ENCODE measurements around the gene NCF4.
A peak's percentile ranks its signal among the peaks of the same experiment; 100 is the strongest.

The NCF4 gene

DNA sequence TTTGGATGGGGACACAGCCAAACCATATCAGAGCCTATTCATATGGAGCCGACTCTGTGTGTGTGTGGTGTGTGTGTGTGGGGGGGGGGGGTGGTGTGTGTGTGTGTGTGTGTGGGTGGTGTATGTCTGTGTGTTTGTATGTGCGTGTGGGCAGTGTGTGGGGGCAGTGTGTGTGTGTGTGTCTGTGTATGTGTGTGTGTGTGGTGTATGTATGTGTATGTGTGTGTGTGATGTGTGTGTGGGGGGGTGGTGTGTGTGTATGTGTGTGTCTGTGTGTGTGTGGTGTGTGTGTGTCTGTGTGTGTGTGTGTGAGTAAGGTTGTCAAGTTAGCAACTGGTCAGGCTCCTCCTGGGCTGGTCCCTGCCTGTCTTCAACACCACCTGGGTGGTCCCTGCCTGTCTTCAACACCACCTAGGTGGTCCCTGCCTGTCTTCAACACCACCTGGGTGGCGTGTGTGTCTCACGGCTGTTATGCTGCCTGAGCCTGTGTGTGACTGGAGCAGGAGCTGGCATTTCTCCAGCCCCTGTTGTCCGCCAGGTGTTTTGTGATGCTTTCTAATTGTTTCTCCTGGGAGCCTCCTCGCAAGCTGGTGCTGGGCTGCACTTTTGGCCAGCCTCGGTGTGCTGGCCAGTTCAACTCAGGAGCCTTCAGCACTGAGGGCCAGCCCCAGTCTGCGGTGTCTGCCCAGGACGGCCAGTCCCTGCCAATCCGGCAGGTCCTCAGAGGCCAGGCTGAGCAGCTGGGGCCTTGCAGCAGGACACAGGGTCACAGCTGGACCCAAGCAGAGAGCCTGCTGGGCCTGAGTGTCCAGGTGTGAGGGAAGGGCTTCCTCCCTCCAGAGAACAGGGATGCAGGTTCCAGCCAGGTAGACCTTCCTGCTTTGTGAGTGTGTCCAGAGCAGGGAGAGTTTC is 22.4 kb upstream of the NCF4 start:
- no peak for DNase-seq (ENCODE audit: low read depth in 3 of 3)

DNA sequence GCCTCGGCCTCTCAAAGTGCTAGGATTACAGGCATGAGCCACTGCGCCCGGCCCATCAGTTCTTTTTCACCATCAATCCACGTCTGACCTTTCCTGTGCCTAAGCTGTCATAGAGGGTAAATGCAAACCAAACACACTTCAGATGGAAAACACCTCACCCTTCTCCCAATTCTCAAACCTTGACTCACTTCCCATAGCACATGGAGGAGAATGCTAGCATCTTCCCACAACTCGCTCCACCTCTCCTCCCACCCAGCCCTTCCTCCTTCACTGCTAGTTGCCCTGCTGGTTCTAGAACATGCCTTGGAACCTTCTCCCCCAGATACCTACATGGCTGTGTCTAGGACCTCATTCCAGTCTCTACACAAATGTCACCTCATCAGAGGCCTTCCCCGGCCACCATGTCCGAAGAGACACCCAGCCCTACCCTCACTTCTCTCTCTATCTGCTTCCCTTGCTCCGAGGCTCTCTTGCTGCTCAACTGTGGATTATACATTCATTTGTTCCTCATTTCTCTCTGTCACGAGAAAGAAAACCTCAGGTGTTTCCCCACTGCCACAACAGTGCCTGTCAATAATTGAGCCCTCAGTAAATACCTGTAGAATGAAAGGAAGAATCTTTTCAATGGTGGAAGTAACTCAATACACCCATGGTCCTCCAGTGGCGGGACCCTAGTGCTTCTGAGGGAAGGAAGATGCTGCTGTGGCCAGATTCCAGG is 21.3 kb upstream of the NCF4 start:
- no peak for DNase-seq (ENCODE audit: low read depth in 3 of 3)

DNA sequence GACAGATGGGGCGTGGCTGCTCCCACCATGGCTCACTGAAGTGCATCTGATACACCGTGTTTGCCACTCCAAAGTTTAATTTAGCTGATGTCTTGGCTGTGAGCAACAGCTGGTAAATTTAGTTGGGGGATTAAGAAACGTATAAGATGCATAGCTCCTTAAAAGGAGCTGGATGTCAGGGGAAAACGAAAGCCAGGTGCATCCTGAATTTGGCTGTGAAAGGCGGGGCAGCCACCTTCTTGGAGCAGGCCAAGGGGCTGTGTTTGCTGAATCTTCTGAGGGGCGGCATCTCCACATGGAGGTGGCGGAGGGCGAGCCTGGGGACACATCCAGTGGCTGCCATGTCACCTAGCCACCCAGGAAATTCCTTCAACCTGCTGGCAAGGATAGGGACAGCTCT is 20.7 kb upstream of the NCF4 start:
- DNase-seq (ENCODE audit: low read depth in 3 of 3): no peak

DNA sequence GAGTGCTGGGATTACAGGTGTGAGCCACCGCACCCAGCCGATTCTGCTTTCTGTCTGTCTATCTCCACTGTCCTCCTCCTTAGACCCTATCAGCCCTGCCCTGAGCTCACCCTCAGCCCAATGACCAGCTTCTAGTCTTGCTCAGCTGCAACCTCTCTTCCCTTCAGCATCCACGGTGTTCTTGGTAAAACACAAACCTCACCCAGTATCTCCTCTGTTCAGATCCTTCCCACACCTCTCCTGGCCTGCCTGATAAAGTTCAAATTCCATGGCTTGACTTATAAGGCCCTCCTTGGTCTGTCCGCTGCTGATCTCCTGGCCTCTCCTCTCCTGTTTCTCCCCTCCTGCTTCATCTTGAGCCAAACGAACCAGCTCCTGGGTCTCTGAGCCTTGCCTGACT is 14.5 kb upstream of the NCF4 start:
- no peak for DNase-seq (ENCODE audit: low read depth in 3 of 3)

DNA sequence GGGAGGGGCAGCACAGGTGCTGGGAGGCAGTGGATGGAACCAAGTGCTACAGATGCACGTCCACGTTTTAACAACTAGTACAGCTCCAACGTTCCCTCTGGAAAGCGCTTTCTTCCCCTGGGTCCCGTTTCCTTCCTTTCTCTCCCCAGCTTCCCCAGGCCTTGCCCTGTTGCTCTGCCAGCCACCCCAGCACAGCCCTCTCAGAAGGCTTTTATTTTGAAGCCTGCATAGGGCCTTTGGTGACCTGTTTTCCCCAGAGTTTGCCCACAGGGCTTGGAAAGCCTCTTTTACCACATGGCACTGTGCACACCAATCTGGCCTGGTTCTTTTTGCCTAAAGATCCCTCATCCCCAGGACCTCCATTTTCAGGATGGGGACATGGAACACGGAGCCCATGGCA is 13.9 kb upstream of the NCF4 start:
- no peak for DNase-seq (ENCODE audit: low read depth in 3 of 3)

DNA sequence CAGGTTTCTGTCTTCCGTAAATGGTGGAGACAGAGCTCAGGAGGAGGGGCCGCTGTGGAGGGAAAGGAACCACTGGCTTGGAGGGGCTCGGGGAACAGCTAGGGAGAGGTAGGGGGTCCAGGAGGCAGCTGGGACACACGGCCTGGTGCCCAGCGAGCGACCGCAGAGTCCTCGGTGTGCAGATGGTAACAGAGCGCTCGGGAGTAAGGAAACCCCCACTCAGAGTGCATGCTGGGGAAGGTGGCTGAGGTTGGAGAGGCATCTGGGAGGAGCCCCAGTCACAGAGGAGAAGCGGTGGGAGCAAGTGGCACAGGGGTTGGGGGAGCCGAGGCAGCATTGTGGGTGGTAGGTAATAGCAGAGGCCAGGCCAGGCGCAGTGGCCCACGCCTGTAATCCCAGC is 10.8 kb upstream of the NCF4 start:
- DNase-seq (ENCODE audit: low read depth in 3 of 3): no peak

DNA sequence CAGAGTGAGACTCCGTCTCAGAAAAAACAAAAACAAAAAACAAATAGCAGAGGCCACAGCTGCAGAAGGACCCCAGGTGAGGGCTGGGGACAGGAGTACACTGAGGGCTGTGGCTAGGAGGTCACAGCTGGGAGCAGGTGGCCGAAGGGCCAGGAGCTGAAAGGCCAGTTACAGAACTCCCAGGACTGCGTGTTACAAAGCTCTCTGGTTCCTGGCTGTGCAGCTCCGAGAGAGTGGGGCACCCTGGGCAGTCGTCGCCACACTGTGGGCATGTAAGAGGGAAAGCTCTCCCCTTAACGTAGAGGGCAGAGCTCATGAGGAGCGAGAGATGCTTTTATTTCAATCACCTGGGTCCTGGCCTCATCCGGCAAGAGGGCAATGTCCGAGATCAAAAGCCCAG is 10.1 kb upstream of the NCF4 start:
- no peak for DNase-seq (ENCODE audit: low read depth in 3 of 3)

DNA sequence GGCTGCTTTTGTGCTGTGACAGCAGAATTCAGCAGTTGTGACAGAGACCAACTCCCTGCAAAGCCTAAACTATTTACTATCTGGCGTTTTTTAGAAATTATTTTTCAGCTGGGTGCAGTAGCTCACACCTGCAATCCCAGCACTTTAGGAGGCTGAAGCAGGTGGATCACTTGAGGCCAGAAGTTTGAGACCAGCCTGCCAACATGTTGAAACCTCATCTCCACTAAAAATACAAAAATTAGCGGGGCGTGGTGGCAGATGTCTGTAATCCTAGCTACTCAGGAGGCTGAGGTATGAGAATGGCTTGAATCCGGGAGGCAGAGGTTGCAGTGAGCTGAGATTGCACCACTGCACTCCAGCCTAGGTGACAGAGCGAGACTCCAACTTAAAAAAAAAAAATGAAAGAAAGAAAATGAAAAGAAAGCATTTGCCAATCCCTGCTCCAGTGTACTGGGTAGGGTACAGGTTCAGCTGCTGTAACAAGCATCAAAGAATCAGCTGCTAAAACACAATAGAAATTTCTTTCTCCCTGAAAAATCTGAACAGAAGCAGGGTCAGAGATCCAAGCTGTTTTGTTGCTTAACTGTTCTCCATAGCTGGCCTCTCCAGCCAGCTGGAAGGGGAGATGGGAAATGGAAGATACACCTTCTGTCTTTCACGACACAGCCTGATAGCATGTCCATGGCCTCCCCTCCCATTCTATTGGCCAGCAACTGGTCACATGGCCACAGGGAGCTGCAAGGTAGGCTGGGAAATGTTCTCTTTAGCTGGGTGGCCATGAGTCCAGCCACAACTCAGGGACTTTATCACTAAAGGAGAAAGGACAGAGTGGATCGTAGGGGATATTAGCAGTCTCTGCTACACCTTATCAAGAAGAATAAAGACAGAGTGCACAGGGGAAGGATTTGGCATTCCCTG is 8.5 kb upstream of the NCF4 start:
- no peak for DNase-seq (ENCODE audit: low read depth in 3 of 3)

DNA sequence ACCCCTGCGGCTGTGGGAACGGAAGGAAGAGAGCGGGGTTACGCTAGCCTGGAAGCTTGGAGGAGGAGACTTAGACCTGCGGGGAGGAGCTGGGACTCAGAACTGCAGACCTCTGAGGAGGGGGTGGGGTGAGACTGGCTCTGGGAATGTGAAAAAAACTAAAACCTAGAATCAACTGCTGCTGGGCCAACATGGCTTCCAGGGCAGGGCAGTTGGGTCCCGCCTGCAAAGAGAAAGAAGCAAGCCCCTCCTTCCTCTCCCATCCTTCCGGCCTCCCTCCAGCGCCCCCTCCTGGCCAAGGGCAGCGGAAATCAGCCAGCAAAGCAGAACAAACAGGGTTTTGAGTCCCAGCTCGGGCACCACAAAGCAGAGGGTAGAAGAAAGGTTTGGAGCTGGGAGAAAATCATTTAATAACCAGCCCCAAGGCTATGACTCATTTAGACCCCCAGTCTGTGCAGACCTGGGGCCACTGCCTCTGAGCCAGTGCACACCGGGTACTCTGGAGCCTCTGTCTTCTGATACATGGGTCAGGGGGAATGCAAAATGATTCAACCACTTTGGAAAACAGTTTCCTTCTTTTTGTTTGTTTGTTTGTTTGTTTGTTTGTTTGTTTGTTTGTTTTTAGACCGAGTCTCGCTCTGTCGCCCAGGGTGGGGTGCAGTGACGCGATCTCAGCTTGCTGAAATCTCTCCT is 7.3 kb upstream of the NCF4 start:
- DNase-seq (ENCODE audit: low read depth in 3 of 3): peak; percentile 85 to 93 (median 89)

DNA sequence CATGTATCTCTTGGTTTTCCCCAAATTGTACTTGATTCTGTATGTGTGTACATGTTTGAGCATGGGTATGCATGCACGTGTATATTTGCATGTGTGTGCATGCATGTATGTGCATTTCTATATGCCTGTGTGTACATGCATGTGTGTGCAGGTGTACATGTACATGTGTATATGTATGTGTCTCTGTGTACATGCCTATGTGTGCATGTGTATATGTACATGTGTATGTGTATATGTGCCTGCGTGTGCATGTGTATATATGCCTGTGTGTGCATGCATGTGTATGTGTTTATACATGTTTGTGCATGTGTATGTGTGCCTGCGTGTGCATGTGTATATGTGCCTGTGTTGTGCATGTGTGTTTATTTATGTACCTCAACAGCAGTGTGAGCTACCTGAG is 5.3 kb upstream of the NCF4 start:
- no peak for DNase-seq (ENCODE audit: low read depth in 3 of 3)

DNA sequence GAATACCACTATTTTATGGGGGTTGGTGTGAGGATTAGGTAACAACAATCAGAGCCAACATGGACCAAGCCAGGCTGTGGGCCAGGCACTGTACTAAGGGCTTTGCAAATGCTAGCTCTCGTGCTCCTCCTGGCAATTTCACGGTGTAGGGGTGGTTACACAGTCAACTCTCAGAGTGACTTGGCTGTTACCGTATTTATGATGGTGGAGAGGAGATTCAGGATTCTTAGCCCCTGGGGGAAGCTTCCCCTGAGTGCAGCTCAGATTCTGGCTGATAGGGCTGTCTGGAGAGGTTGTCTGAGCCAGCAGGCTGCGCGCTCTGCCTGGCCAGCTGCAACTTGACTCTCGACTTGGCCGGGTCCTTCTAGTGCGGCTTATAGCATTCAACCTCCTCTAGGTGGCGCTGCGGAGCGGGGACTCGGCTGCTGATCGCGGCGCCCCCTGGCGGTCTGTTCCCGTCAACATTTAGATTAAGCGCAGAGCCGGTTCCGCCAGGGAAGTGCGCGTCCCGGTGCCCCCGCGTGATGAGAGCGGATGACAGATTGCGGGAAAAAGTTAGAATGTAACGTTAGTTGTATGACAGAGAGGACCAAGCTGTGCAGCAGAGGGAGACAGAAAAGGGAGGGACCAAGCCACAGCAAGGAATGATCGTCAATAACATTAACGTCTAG is 4.5 kb upstream of the NCF4 start:
- peak; percentile 82 to 95 (median 93) for DNase-seq (ENCODE audit: low read depth in 3 of 3)

DNA sequence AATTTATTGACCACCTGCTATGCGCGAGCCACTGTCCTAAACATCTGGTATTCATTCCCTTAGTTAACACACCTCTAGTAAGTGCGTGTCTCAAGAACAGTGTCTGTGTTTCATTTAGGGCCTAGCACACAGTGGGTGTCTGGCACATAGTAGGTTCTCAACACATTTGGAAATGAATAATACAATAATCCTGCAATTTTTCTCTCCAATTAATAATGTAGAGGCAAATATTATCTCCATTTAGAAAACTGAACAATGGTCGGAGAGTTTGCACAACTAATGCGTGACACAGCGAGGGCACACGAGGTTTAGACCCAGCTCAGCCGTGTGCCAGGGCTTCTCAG is 4.0 kb upstream of the NCF4 start:
- no peak for DNase-seq (ENCODE audit: low read depth in 3 of 3)

DNA sequence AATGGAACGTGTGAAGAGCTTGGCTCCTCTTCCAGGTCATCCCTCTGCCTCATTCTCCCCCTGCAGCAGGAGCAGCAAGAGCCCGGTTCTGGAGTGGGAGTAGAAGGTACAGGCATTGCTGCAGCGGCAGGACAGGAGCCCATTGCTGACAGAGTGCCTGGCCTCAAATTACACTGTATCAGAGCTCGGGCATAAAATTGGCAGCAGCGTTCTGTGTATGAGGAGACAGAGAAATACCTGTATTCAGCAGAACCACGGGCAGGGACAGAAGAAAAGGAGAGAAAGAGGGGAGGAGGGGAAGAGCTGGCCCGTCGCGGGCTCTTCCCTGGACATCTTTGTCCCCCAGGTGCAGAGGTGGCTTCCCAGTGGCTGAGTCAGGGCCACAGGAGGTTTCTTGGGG is 2.6 kb upstream of the NCF4 start:
- DNase-seq (ENCODE audit: low read depth in 3 of 3): no peak

DNA sequence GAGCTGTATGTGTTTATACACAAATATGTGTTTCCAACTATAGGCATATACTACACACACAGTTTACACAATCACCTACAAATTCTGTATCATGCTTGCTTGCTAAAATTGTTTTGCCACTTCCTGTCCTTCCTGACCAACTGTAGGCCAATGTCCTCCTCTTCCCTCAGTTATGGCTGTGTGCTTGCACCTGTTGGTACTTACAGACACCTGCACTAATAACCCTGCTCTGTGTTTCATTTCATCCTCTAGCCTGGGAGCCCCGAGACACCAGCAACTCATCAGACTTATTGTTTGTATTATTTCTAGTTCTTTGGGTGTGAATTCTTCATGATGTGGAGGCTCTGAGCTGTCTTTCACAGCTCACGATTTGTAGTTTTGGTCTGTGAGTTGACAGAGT is 1.8 kb upstream of the NCF4 start:
- no peak for DNase-seq (ENCODE audit: low read depth in 3 of 3)

DNA sequence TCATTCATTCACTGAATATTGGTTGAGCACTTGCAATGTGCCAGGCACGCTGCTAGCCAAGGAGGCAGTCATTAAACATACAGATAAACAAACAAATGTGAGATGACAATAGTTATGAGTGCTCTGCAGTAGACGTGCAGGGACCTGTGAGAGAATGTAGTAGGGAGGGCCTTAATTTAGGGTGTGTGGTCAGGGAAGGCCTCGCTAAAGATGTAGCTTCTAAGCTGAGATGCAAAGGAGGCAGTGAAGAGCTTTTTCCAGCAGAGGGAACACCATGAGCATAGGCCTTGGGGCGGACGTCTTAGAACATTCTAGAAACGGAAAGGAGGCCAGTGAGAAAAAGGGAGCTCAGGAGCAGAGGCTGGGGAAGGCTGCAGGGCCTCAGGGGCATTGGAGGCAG is 789 bp upstream of the NCF4 start:
- no peak for DNase-seq (ENCODE audit: low read depth in 3 of 3)

DNA sequence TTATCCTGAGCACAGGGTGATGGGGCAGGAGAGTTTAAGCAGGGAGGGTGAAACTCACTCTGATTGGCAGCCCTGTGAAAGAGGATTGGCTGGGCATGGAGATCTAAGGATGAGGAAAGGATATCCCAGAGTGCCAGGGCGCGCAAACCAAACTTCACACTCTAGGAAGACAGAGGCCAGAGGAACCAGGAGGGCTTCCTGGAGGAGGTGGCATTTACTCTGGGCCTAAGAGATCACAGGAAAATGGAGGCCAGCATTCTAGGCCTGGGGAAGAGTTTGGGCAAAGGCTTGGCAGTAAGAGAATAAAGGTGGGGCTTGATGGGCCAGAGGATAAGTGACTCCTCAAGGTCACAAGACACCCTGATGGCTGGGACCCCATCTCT is 377 bp upstream of the NCF4 start:
- no peak for DNase-seq (ENCODE audit: low read depth in 3 of 3)

DNA sequence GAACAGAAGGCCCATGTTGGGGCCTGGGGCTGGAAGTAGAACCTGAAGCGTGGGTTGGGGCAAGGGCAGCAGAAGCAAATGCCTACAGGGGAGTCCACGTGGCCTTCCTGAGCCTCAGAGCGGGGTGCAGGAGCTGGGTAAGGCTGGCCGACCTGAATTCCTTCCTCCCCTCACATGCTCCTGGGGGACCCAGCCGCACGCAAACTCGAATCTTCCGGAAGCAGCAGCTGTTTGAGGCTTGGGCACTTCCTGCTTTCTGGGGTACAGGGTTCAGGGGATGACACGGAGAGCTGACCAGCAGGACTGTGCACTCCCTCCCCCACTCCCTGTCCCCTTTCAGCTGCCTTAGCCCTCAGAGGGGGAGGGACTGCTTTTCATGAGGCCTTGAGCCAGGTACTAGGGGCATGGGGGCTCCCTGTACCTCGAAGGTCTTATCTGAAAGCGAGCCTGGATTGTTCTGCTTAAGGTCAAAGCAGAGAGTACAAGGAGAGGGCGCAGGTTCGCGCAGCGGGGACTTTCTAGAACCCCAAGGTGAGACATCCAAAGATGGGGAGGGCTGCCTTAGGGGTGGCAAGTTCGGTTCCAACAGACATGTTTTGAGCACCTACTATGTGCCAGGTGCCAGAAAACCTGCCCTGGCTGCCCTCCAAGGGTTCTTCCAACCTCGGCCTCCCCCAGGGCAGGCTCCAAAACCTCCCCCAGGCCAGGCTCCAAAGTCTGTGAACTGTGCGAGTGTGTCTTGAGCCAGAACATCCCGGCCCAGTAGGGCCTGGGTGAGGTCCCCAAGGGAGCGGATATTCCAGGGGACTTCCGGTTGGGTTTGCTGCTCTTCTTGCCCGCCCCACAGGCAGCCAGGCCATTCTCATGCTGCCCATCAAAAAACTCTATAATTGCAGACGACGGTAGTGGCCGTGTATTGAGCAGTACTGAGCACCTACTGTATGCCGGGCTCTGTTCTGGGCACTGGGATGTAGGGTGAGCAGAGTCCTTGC is 1.7 kb downstream of the NCF4 start:
- no peak for DNase-seq (ENCODE audit: low read depth in 3 of 3)

DNA sequence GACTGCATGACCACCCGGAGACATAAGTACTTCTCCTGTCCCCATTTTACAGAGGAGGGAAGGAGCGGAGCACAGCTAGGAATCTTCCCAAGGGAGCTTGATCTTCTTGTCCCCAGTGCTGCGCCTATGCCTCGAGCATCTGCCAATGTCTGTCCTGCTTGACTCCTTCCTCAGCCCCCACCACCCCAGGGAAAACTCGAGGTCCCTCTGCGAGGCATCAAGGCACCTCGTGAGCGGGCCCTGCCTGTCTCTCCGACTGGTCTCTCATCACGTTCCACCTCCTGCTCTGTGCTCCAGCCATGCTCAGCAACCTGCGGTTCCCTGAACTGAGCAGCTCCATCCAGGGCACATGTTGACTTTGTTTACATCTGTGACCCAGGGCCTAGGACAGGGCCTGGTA is 2.5 kb downstream of the NCF4 start:
- DNase-seq (ENCODE audit: low read depth in 3 of 3): no peak

DNA sequence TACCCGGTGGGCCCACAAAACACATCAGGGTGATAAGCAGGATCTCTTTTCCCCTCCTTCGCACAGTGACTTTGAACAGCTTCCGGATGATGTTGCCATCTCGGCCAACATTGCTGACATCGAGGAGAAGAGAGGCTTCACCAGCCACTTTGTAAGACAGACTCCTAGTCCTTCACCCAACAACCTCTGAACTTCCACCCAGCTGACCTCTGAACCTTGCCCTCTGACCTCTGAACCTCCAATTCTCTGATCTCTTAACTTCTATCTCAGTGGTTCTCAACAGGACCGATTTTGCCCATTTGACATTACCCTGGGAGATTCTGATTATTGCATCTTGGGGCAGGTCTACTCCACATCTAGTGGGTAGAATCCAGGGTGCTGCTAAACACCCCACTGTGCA is 3.2 kb downstream of the NCF4 start:
- no peak for DNase-seq (ENCODE audit: low read depth in 3 of 3)
